ENCODE results near the gene ZCCHC2.

GRCh38 chr18:62612776-62613175 is 90.0 kb downstream of the ZCCHC2 start:
- TF ChIP-seq CHD1 (IDR thresholded peaks at IDR 0.05; ENCODE audit: low read depth, low read length) (no peak), SP1 (IDR thresholded peaks at IDR 0.05; ENCODE audit: low read depth, low read length) (no peak)
- TF ChIP-seq, protein P1, sequence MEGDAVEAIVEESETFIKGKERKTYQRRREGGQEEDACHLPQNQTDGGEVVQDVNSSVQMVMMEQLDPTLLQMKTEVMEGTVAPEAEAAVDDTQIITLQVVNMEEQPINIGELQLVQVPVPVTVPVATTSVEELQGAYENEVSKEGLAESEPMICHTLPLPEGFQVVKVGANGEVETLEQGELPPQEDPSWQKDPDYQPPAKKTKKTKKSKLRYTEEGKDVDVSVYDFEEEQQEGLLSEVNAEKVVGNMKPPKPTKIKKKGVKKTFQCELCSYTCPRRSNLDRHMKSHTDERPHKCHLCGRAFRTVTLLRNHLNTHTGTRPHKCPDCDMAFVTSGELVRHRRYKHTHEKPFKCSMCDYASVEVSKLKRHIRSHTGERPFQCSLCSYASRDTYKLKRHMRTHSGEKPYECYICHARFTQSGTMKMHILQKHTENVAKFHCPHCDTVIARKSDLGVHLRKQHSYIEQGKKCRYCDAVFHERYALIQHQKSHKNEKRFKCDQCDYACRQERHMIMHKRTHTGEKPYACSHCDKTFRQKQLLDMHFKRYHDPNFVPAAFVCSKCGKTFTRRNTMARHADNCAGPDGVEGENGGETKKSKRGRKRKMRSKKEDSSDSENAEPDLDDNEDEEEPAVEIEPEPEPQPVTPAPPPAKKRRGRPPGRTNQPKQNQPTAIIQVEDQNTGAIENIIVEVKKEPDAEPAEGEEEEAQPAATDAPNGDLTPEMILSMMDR (IDR thresholded peaks at IDR 0.05; ENCODE audit: control extremely low read depth in 1 of 3, insufficient read depth in 1 of 3, low read depth in 1 of 3, low read length in 3 of 3) = no peak
